PC-3 (cell line): ENCODE measurements around the gene ADAM22. TPM values are rescaled to one million over a fixed set of nuclear protein-coding genes. Genes with fewer than 3 reads are reported as not detected.

ENCODE experiments used
- ATAC-seq: fragments of 200-7000 bp; cut with Tn5 transposase; 2 replicates; pipeline ENCODE4 v1.9.1; 2020; ENCODE audit warnings: mild to moderate bottlenecking, moderate library complexity
- BruUV-seq: library from RNA; stranded (reverse); fragments of 400-500 nt; replicated peaks from 2 replicates; lab custom pipeline; 2021; lab: Mats Ljungman, UMichigan
- CTCF ChIA-PET: fragments of 300-600 bp; sonication (Branson Sonifier 250); formaldehyde crosslinking; loops from one replicate; lab custom pipeline; 2022; ENCODE audit warnings: antibody characterized with exemption; lab: Charles Lee
- POLR2A ChIA-PET: fragments of 300-600 bp; sonication (Branson Sonifier 250); formaldehyde crosslinking; loops from one replicate; lab custom pipeline; 2022; ENCODE audit warnings: antibody characterized with exemption; ENCODE audit not compliant: unreplicated experiment; lab: Charles Lee
- DNase-seq: peaks from one replicate; pipeline ENCODE4 v3.0.0-alpha.2; 2015
- H2AFZ ChIP-seq: fragments of 300-600 bp; sonication (generic); 2 replicates; pipeline ENCODE4 v1.6.0; 2016; ENCODE audit warnings: antibody characterized with exemption, low read length
- H3F3A ChIP-seq: fragments of 300-600 bp; sonication (generic); one replicate; pipeline ENCODE4 v1.6.0; 2017; ENCODE audit warnings: antibody characterized with exemption, low read length, control low read depth, mild to moderate bottlenecking; ENCODE audit not compliant: unreplicated experiment
- H3K27ac ChIP-seq: fragments of 300-600 bp; sonication (generic); 2 replicates; pipeline ENCODE4 v1.5.1; 2016; ENCODE audit warnings: mild to moderate bottlenecking, low read length
- H3K27me3 ChIP-seq: fragments of 300-600 bp; sonication (generic); 2 replicates; pipeline ENCODE4 v1.6.1; 2016; ENCODE audit warnings: low read length, mixed read lengths
- H3K36me3 ChIP-seq: fragments of 300-600 bp; sonication (generic); 2 replicates; pipeline ENCODE4 v1.6.1; 2016; ENCODE audit warnings: low read depth, mixed run types, low read length, mixed read lengths
- H3K4me1 ChIP-seq: fragments of 300-600 bp; sonication (generic); 2 replicates; pipeline ENCODE4 v1.5.1; 2016; ENCODE audit warnings: low read length; ENCODE audit not compliant: insufficient read depth
- H3K4me2 ChIP-seq: fragments of 300-600 bp; sonication (generic); 2 replicates; pipeline ENCODE4 v1.6.0; 2016; ENCODE audit warnings: low read length
- H3K4me3 ChIP-seq: fragments of 300-600 bp; sonication (generic); 2 replicates; pipeline ENCODE4 v1.5.1; 2016; ENCODE audit warnings: mild to moderate bottlenecking, low read length, mixed read lengths
- H3K79me2 ChIP-seq: fragments of 300-600 bp; sonication (generic); 2 replicates; pipeline ENCODE4 v1.6.1; 2017; ENCODE audit warnings: low read length, mixed read lengths
- H3K9ac ChIP-seq: fragments of 300-600 bp; sonication (generic); 2 replicates; pipeline ENCODE4 v1.6.0; 2016; ENCODE audit warnings: mild to moderate bottlenecking, low read length
- H3K9me2 ChIP-seq: fragments of 300-600 bp; sonication (generic); replicated peaks from 2 replicates; pipeline ENCODE4 v1.6.1; 2016; ENCODE audit warnings: mixed run types, low read length, mixed read lengths
- H3K9me3 ChIP-seq: fragments of 300-600 bp; sonication (generic); 2 replicates; pipeline ENCODE4 v1.6.1; 2016; ENCODE audit warnings: low read length, mixed read lengths
- H4K20me1 ChIP-seq: fragments of 300-600 bp; sonication (generic); 2 replicates; pipeline ENCODE4 v1.6.1; 2016; ENCODE audit warnings: low read length, mixed read lengths
- EZH2 ChIP-seq: fragments of 300-600 bp; sonication (generic); IDR thresholded peaks from one replicate; pipeline ENCODE4 v1.6.1; 2017; ENCODE audit warnings: antibody characterized with exemption, mild to moderate bottlenecking, low read length; ENCODE audit not compliant: unreplicated experiment
- EZH2phosphoT487 ChIP-seq: fragments of 300-600 bp; sonication (generic); IDR thresholded peaks from 2 replicates; pipeline ENCODE4 v1.6.1; 2018; ENCODE audit warnings: mild to moderate bottlenecking, antibody characterized with exemption, low read length, borderline replicate concordance
- intact Hi-C: fragments of 100-400 bp; cut with micrococcal nuclease; formaldehyde crosslinking; loops from 2 replicates; pipeline ENCODE4 v1.9.0; 2023
- total RNA-seq: library from RNA; depleted of rRNA; stranded (reverse); fragments of >200 nt; gene quantifications from 2 replicates; pipeline ENCODE4 v1.2.3, GENCODE V29; 2014
- TF ChIP-seq, protein P1 (sequence below): fragments of 300-600 bp; sonication (generic); conservative IDR thresholded peaks from 2 replicates; pipeline ENCODE4 v1.5.1; 2017; ENCODE audit warnings: antibody characterized with exemption, low read depth, mild to moderate bottlenecking, low read length

The ADAM22 gene
- total RNA-seq, 1 experiment from 2014 or later: 4.4 TPM

DNA sequence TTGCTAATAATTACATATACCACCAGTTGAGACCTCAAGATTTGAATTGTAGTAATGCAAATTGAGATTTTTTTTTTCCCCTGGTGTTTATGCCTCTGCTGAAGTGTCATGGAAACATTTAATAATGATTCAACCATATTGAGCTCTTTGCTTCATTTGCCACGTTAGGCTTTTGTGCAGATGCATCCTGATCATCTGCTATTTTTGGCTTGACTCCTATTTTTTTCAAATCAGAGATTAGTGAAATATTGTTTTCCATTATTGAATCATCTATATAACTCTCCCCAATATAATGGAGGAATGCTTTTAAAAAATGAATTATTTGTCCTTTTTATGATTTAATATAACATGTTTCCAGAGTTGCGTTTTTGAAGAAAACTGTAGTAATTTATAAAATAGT is 170.7 kb downstream of the ADAM22 start:
- intact Hi-C loops: no loop called here
- ATAC-seq: no peak
- BruUV-seq: no TSS peak

DNA sequence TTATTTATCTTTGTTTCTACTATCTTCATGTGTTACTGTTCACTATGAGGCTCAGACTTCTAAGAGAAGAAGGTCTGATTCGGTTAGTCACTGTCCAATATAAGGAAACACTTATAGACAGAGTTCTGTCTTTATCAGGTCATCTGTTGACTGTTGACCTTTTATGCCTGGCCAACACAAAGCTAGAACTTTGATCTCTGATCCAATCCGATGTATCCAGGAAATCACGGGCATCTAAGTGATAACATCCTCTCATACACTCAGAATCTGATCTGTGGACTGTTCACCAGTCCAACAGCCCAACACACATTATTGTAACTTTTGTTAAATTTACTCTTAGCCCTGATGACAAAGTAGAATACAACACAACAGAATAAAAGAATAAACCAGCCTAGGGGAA is 171.2 kb downstream of the ADAM22 start:
- ChIA-PET POLR2A (no interaction called here), CTCF (no interaction called here)
- intact Hi-C loops: no loop called here
- H3K27me3 ChIP-seq: no peaks in the 10 kb centered on the region
- H3F3A ChIP-seq: no peaks in the 10 kb centered on the region
- BruUV-seq: no TSS peak
- no peak for TF ChIP-seq EZH2phosphoT487
- TF ChIP-seq, protein P1, sequence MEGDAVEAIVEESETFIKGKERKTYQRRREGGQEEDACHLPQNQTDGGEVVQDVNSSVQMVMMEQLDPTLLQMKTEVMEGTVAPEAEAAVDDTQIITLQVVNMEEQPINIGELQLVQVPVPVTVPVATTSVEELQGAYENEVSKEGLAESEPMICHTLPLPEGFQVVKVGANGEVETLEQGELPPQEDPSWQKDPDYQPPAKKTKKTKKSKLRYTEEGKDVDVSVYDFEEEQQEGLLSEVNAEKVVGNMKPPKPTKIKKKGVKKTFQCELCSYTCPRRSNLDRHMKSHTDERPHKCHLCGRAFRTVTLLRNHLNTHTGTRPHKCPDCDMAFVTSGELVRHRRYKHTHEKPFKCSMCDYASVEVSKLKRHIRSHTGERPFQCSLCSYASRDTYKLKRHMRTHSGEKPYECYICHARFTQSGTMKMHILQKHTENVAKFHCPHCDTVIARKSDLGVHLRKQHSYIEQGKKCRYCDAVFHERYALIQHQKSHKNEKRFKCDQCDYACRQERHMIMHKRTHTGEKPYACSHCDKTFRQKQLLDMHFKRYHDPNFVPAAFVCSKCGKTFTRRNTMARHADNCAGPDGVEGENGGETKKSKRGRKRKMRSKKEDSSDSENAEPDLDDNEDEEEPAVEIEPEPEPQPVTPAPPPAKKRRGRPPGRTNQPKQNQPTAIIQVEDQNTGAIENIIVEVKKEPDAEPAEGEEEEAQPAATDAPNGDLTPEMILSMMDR: no peak
- no peak for TF ChIP-seq EZH2
- no peak overlapping the region for H2AFZ ChIP-seq
- H3K9me3 ChIP-seq: no peaks in the 10 kb centered on the region
- no peaks in the 10 kb centered on the region for H3K9me2 ChIP-seq
- no peak overlapping the region for H3K4me3 ChIP-seq
- H3K9ac ChIP-seq: no peak overlapping the region
- H3K4me1 ChIP-seq: no peaks in the 10 kb centered on the region
- H3K79me2 ChIP-seq: no peaks in the 10 kb centered on the region
- H4K20me1 ChIP-seq: no peaks in the 10 kb centered on the region
- no peak overlapping the region for H3K27ac ChIP-seq
- DNase-seq: no peak
- H3K36me3 ChIP-seq: no peaks in the 10 kb centered on the region
- no peak for ATAC-seq
- H3K4me2 ChIP-seq: no peak overlapping the region

More for the DNA sequence above, 170.7 kb downstream of the ADAM22 start:
- no peaks in the 10 kb centered on the region for H3K79me2 ChIP-seq
- H3K9ac ChIP-seq: no peak overlapping the region
- H3K27me3 ChIP-seq: no peaks in the 10 kb centered on the region
- H3K9me2 ChIP-seq: no peaks in the 10 kb centered on the region
- no peaks in the 10 kb centered on the region for H3K4me1 ChIP-seq
- H3F3A ChIP-seq: no peaks in the 10 kb centered on the region
- no peak for DNase-seq
- TF ChIP-seq, protein P1: no peak
- TF ChIP-seq EZH2 (no peak), EZH2phosphoT487 (no peak)
- no peaks in the 10 kb centered on the region for H3K36me3 ChIP-seq
- no peak overlapping the region for H2AFZ ChIP-seq
- ChIA-PET POLR2A (no interaction called here), CTCF (no interaction called here)
- H4K20me1 ChIP-seq: no peaks in the 10 kb centered on the region
- H3K4me3 ChIP-seq: no peak overlapping the region
- H3K27ac ChIP-seq: no peak overlapping the region
- H3K4me2 ChIP-seq: no peak overlapping the region
- no peaks in the 10 kb centered on the region for H3K9me3 ChIP-seq

DNA sequence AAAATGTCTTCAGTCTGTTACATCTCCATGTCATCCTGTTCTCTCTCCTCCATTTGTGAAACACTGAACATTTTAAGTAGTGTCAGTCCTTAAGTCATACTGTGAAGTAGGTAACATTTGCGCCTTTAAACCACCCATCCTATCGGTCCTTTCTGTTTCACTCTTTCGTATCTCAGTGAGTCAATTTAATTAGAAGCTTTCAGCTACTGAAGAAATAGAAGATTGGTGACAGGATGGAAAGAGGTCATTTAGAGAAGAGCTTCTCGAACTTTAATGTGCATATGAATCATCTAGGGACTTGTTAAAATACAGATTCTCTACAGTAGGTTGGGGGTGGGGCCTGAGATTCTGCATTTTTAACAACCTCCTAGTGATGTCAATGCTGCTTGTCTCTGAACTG is 172.4 kb downstream of the ADAM22 start:
- Histone ChIP-seq H3K27me3 (no peaks in the 10 kb centered on the region), H3K9me2 (no peaks in the 10 kb centered on the region), H3F3A (no peaks in the 10 kb centered on the region), H3K36me3 (no peaks in the 10 kb centered on the region), H4K20me1 (no peaks in the 10 kb centered on the region), H3K4me3 (no peak overlapping the region), H3K4me2 (no peak overlapping the region), H3K79me2 (no peaks in the 10 kb centered on the region), H3K27ac (no peak overlapping the region), H3K9ac (no peak overlapping the region), H3K4me1 (no peaks in the 10 kb centered on the region), H2AFZ (no peak overlapping the region), H3K9me3 (no peaks in the 10 kb centered on the region)
- ATAC-seq (no peak), DNase-seq (no peak)
- ChIA-PET POLR2A (no interaction called here), CTCF (no interaction called here)
- intact Hi-C loops: no loop called here
- no TSS peak for BruUV-seq
- TF ChIP-seq, protein P1: no peak
- no peak for TF ChIP-seq EZH2phosphoT487
- no peak for TF ChIP-seq EZH2
